Smooth muscle cell (in vitro differentiated cells): ENCODE measurements around the gene UNC45B. TPM values are rescaled to one million over a fixed set of nuclear protein-coding genes. Genes with fewer than 3 reads are reported as not detected.

ENCODE experiments used
- DNase-seq: peaks from one replicate; lab custom pipeline; 2025; ENCODE audit not compliant: unreplicated experiment; lab: John Stamatoyannopoulos, UW
- H2AFZ ChIP-seq: fragments of 200-600 bp; sonication (generic); 2 replicates; pipeline ENCODE4 v1.6.0; 2016; ENCODE audit warnings: antibody characterized with exemption, low read depth, mild to moderate bottlenecking
- H3F3A ChIP-seq: fragments of 200-600 bp; sonication (generic); 2 replicates; pipeline ENCODE4 v1.6.0; 2017; ENCODE audit warnings: antibody characterized with exemption, low read depth
- H3K27ac ChIP-seq: fragments of 200-600 bp; sonication (generic); 2 replicates; pipeline ENCODE4 v1.5.1; 2016; ENCODE audit warnings: low read depth, mild to moderate bottlenecking
- H3K27me3 ChIP-seq: fragments of 200-600 bp; sonication (generic); 2 replicates; pipeline ENCODE4 v1.6.1; 2016; ENCODE audit warnings: low read depth, mild to moderate bottlenecking
- H3K36me3 ChIP-seq: fragments of 200-600 bp; sonication (generic); 2 replicates; pipeline ENCODE4 v1.5.1; 2016; ENCODE audit warnings: low read depth
- H3K4me1 ChIP-seq: fragments of 200-600 bp; sonication (generic); 2 replicates; pipeline ENCODE4 v1.5.1; 2016; ENCODE audit warnings: low read depth
- H3K4me2 ChIP-seq: fragments of 200-600 bp; sonication (generic); 2 replicates; pipeline ENCODE4 v1.6.0; 2016; ENCODE audit warnings: mild to moderate bottlenecking
- H3K4me3 ChIP-seq: fragments of 200-600 bp; sonication (generic); 2 replicates; pipeline ENCODE4 v1.5.1; 2016; ENCODE audit warnings: mild to moderate bottlenecking
- H3K79me2 ChIP-seq: fragments of 200-600 bp; sonication (generic); 2 replicates; pipeline ENCODE4 v1.6.0; 2016; ENCODE audit warnings: low read depth, mild to moderate bottlenecking
- H3K9ac ChIP-seq: fragments of 200-600 bp; sonication (generic); 2 replicates; pipeline ENCODE4 v1.6.0; 2016; ENCODE audit warnings: low read depth
- H3K9me3 ChIP-seq: fragments of 200-600 bp; sonication (generic); replicated peaks from 2 replicates; pipeline ENCODE4 v1.5.1; 2016; ENCODE audit warnings: low read depth
- H4K20me1 ChIP-seq: fragments of 200-600 bp; sonication (generic); 2 replicates; pipeline ENCODE4 v1.6.0; 2016; ENCODE audit warnings: low read depth
- CTCF ChIP-seq: fragments of 200-600 bp; sonication (generic); IDR thresholded peaks from 2 replicates; pipeline ENCODE4 v1.5.1; 2017; ENCODE audit warnings: borderline replicate concordance, mild to moderate bottlenecking, antibody characterized with exemption; ENCODE audit not compliant: insufficient read depth, poor library complexity, severe bottlenecking
- WGBS: methylation state at CpG from one replicate; pipeline ENCODE4 v1.1.7; 2016; ENCODE audit warnings: low lambda C conversion rate; 5-methylcytosine and 5-hydroxymethylcytosine counted together
- polyA plus RNA-seq: library from polyadenylated mRNA; unstranded; fragments of >200 nt; fragmentation: Nextera tagmentation; extraction: Ambion mirVana; gene quantifications from 2 replicates; pipeline ENCODE4 v1.2.1, GENCODE V29; 2016
- total RNA-seq: library from RNA; depleted of rRNA; stranded (reverse); fragments of >200 nt; gene quantifications from 2 replicates; pipeline ENCODE4 v1.2.3, GENCODE V29; 2014

The UNC45B gene
- total and polyA plus RNA-seq, 2 experiments from 2014 or later = not detected

- H4K20me1 ChIP-seq = no peaks in the 10 kb centered on the region
- H3K9me3 ChIP-seq = no peaks in the 10 kb centered on the region
- H3K9ac ChIP-seq = no peak overlapping the region
- H3K27ac ChIP-seq = no peak overlapping the region
- TF ChIP-seq CTCF = no peak
- H3K79me2 ChIP-seq = peaks cover 7% of the 10 kb centered on the region
- H3K27me3 ChIP-seq = no peaks in the 10 kb centered on the region
- H3K36me3 ChIP-seq = no peaks in the 10 kb centered on the region
- H3K4me2 ChIP-seq = no peak overlapping the region
- 89% methylated on average over 12 of the region's 12 CpGs for WGBS
- H3F3A ChIP-seq = no peaks in the 10 kb centered on the region
- no peak overlapping the region for H3K4me3 ChIP-seq
- H3K4me1 ChIP-seq = peaks cover 7% of the 10 kb centered on the region
- DNase-seq = no peak
- no peak overlapping the region for H2AFZ ChIP-seq
These were observed 30.8 kb upstream of the UNC45B start for GRCh38 chr17:35116845-35117244.

DNA sequence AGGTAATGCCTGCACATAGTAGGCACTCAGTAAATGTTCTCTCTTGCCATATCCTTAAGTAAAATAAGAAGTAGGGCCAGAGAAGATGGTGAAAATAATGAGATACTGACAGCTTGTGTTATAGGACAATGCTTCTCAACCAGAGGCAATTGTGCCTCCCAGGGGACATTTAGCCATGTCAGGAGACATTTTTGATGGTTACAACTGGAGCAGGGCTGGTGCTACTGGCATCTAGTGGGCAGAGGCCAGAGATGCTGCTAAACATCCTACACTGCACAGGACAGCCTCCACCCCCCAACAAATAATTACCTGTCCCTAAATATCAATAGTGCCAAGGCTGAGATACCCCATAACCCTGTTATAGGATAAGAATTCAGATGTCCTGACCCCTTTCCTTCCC lies 29.6 kb upstream of the UNC45B start:
- Histone ChIP-seq H3K4me2 (no peak overlapping the region), H3K9me3 (no peaks in the 10 kb centered on the region), H3K4me1 (peaks cover 7% of the 10 kb centered on the region), H3K4me3 (no peak overlapping the region), H3K79me2 (peaks cover 7% of the 10 kb centered on the region), H4K20me1 (no peaks in the 10 kb centered on the region), H2AFZ (no peak overlapping the region), H3K9ac (no peak overlapping the region), H3K27ac (no peak overlapping the region), H3K27me3 (peaks cover 5% of the 10 kb centered on the region), H3F3A (no peaks in the 10 kb centered on the region), H3K36me3 (no peaks in the 10 kb centered on the region)
- no peak for TF ChIP-seq CTCF
- DNase-seq = no peak

DNA sequence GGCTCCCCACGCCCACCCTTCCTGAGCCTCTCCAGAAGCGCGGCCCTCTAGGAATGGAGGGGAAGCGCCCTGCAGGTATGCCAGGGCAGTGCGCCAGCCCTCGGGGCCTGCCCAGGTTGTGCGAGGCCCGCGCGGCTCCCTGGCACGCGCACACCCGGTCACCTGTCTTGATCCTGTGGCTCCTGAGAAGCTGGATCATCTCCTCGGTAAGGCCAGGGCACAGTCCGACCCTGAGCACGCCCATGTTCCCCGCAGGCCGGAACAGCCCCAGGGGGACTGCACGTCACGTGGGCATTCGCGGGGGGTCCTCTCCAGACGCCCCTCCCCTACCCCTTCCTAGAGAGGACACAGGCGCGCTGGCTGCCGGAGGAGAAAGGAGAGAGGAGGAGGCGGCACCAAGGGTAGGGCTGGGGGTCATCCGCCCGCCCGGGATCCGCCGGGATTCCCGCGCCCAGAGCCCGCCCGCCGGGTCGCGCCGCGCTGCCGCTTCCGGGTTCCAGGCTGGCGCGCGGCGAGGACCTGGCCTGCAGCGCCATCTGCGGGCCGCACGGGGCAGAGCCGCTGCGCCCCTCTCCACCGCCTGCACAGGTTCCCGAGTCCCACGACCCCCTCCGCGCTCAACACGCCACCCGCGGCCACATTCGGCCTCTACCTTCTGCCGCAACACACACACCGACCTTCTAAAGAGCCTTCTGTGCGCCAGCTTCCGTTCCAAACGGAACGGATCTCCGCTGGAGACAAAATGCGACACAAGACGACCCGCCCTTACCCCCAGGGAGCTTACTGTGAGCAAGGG lies 28.0 kb upstream of the UNC45B start, which contains the start of gene RAD51D:
TSS of gene RAD51D (minus strand) at position 491 of the 796 bp plus-strand sequence. CDS start at position 244, 247 bp downstream.
- H2AFZ ChIP-seq = peak within 1 kb of the TSS; percentile 96
- H3K27me3 ChIP-seq = peaks cover 5% of the 10 kb centered on the region
- peak; percentile 95 for TF ChIP-seq CTCF
- peaks cover 7% of the 10 kb centered on the region for H3K4me1 ChIP-seq
- H3K9ac ChIP-seq = peak within 1 kb of the TSS; percentile 60
- H3K4me2 ChIP-seq = peak within 1 kb of the TSS; percentile 95
- no peaks in the 10 kb centered on the region for H4K20me1 ChIP-seq
- WGBS = 1% methylated on average over 56 of the region's 72 CpGs
- DNase-seq = peak; percentile 37
- no peaks in the 10 kb centered on the region for H3K9me3 ChIP-seq
- H3K79me2 ChIP-seq = peaks cover 7% of the 10 kb centered on the region
- no peaks in the 10 kb centered on the region for H3K36me3 ChIP-seq
- H3K27ac ChIP-seq = no peak within 1 kb of the TSS
- H3K4me3 ChIP-seq = peak within 1 kb of the TSS; percentile 94
- no peaks in the 10 kb centered on the region for H3F3A ChIP-seq

- TF ChIP-seq CTCF = no peak
- Histone ChIP-seq H2AFZ (no peak within 1 kb of the TSS), H3K9me3 (no peaks in the 10 kb centered on the region), H3K27ac (no peak within 1 kb of the TSS), H3K9ac (no peak within 1 kb of the TSS), H3K27me3 (peaks cover 5% of the 10 kb centered on the region), H3K4me2 (no peak within 1 kb of the TSS), H4K20me1 (no peaks in the 10 kb centered on the region), H3K4me1 (peaks cover 7% of the 10 kb centered on the region), H3K36me3 (no peaks in the 10 kb centered on the region), H3K4me3 (no peak within 1 kb of the TSS), H3K79me2 (no peaks in the 10 kb centered on the region), H3F3A (no peaks in the 10 kb centered on the region)
- no peak for DNase-seq
- 98% methylated on average over 3 of the region's 3 CpGs for WGBS
These were observed 26.3 kb upstream of the UNC45B start, which contains the start of gene FNDC8 for GRCh38 chr17:35121315-35121714. Gene FNDC8, plus strand, starts transcription at chr17:35121615. Its CDS starts 79 bp downstream, at chr17:35121694.
